ENCODE results near the gene DMRTA2. TPM values are rescaled to one million over a fixed set of nuclear protein-coding genes. Genes with fewer than 3 reads are reported as not detected.

Gene DMRTA2
- total and polyA plus RNA-seq, 2 experiments from 2014 or later: 0.10 TPM; not detected in 1

GRCh38 chr1:50417507-50417906 lies 5.7 kb downstream of the DMRTA2 start:
- TF ChIP-seq EZH2phosphoT487 (IDR thresholded peaks at IDR 0.05; ENCODE audit: low read depth, severe bottlenecking, unreplicated experiment): peak; percentile 47
- TF ChIP-seq EZH2 (IDR thresholded peaks at IDR 0.05; ENCODE audit: borderline replicate concordance): no peak
- no peak for TF ChIP-seq CTCF (IDR thresholded peaks at IDR 0.05; ENCODE audit: poor library complexity)

GRCh38 chr1:50416553-50417453 lies 6.4 kb downstream of the DMRTA2 start:
- no peak for DNase-seq (ENCODE audit: low spot score)
- Histone ChIP-seq H3K4me3 (no peak overlapping the region), H3K27ac (no peak overlapping the region), H4K20me1 (ENCODE audit: insufficient read depth, poor library complexity, severe bottlenecking) (no peaks in the 10 kb centered on the region), H3K36me3 (replicated peaks; ENCODE audit: insufficient read depth, low read depth) (no peaks in the 10 kb centered on the region), H3K4me2 (peak overlapping the region; percentile 65), H2AFZ (peak overlapping the region; percentile 52), H3K9me3 (ENCODE audit: low read depth) (no peaks in the 10 kb centered on the region), H3K27me3 (peaks cover 94% of the 10 kb centered on the region), H3K9me2 (replicated peaks; ENCODE audit: insufficient read depth) (no peaks in the 10 kb centered on the region), H3K4me1 (ENCODE audit: insufficient read depth) (peaks cover 22% of the 10 kb centered on the region), H3K79me2 (no peaks in the 10 kb centered on the region)
- TF ChIP-seq EZH2phosphoT487 (IDR thresholded peaks at IDR 0.05; ENCODE audit: low read depth, severe bottlenecking, unreplicated experiment): peak; percentile 93
- peak; percentile 86 for TF ChIP-seq EZH2 (IDR thresholded peaks at IDR 0.05; ENCODE audit: borderline replicate concordance)
- TF ChIP-seq CTCF (IDR thresholded peaks at IDR 0.05; ENCODE audit: poor library complexity): no peak
- WGBS (ENCODE audit: low lambda C conversion rate, missing lambda C conversion rate): 3% methylated on average over 45 of the region's 46 CpGs

More at GRCh38 chr1:50417507-50417906, 5.7 kb downstream of the DMRTA2 start:
- Histone ChIP-seq H3K36me3 (replicated peaks; ENCODE audit: insufficient read depth, low read depth) (no peaks in the 10 kb centered on the region), H3K4me3 (no peak overlapping the region), H3K4me1 (ENCODE audit: insufficient read depth) (peaks cover 22% of the 10 kb centered on the region), H3K9me3 (ENCODE audit: low read depth) (no peaks in the 10 kb centered on the region), H3K9me2 (replicated peaks; ENCODE audit: insufficient read depth) (no peaks in the 10 kb centered on the region), H4K20me1 (ENCODE audit: insufficient read depth, poor library complexity, severe bottlenecking) (no peaks in the 10 kb centered on the region), H3K79me2 (no peaks in the 10 kb centered on the region), H3K4me2 (peak overlapping the region; percentile 65), H2AFZ (peak overlapping the region; percentile 52), H3K27ac (no peak overlapping the region), H3K27me3 (peaks cover 97% of the 10 kb centered on the region)
- no peak for DNase-seq (ENCODE audit: low spot score)
- WGBS (ENCODE audit: low lambda C conversion rate, missing lambda C conversion rate): 7% methylated on average over 23 of the region's 23 CpGs

- WGBS (ENCODE audit: low lambda C conversion rate, missing lambda C conversion rate): 2% methylated on average over 22 of the region's 25 CpGs
- no peak overlapping the region for H3K27ac ChIP-seq
- no peaks in the 10 kb centered on the region for H3K9me3 ChIP-seq (ENCODE audit: low read depth)
- peaks cover 22% of the 10 kb centered on the region for H3K4me1 ChIP-seq (ENCODE audit: insufficient read depth)
- peak overlapping the region; percentile 45 for H2AFZ ChIP-seq
- H4K20me1 ChIP-seq (ENCODE audit: insufficient read depth, poor library complexity, severe bottlenecking): no peaks in the 10 kb centered on the region
- no peaks in the 10 kb centered on the region for H3K9me2 ChIP-seq (replicated peaks; ENCODE audit: insufficient read depth)
- DNase-seq (ENCODE audit: low spot score): no peak
- TF ChIP-seq EZH2phosphoT487 (IDR thresholded peaks at IDR 0.05; ENCODE audit: low read depth, severe bottlenecking, unreplicated experiment): no peak
- TF ChIP-seq EZH2 (IDR thresholded peaks at IDR 0.05; ENCODE audit: borderline replicate concordance): peak; percentile 43
- H3K79me2 ChIP-seq: no peaks in the 10 kb centered on the region
- H3K4me2 ChIP-seq: peak overlapping the region; percentile 65
- H3K4me3 ChIP-seq: no peak overlapping the region
- no peaks in the 10 kb centered on the region for H3K36me3 ChIP-seq (replicated peaks; ENCODE audit: insufficient read depth, low read depth)
- H3K27me3 ChIP-seq: peaks cover 92% of the 10 kb centered on the region
Measured at GRCh38 chr1:50416150-50416527, 7.1 kb downstream of the DMRTA2 start.
